Measurements from ENCODE around the gene RPS5. TPM values are rescaled to one million over a fixed set of nuclear protein-coding genes. Genes with fewer than 3 reads are reported as not detected.
A peak's percentile ranks its signal among the peaks of the same experiment; 100 is the strongest.

RPS5 gene
- total and polyA plus RNA-seq, 9 of the 15 experiments (the other 6 are each of a cell fraction or from before 2014, with no cell fraction given) = 1,228 to 3,570 (median 2,484) TPM

DNA sequence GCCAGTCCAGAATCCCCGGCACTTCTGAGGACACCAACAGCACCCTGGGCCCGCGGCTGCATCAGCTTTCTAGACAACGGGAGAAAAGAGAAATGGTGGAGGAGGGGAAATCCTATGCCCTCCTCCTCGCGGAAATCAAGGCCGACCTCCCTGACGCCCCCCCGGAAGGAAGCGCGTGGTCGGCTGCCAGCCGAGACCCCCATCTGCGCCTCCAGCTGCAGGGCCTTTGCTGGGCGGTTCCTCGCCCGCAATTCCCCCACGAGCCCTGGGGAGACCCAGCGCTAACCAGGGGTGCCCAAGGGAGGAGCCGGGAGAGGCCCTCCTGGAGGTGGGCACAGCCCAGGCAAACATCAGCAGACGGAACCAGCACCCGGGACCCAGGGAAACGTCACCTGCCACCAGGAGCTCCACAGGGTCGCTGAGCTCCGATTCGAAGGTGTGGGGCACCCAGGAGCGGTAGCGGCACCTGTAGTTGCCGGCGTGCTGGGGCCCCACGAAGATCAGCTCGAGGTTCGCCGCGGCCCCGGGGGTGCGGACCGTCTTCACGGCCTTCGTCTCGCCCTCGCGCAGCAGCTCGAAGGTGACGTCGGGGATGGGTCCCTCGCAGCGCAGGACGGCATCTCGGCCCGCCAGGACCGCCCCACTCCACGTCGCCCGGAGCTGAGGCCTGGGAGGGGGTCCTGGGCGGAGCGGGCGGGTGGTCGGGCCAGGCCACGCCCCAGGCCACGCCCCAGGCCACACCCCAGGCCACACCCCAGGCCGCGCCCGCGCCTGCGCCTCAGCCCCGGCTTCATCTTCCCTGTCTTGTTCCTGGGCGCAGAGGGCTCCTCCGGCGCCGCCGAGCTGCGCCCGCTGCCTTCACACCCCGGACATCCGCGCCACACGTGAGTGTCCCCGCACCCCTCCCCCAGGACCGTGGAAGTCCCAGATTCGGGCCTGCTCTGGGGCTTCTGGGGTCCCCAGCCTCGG, 39.8 kb upstream of the RPS5 start (continued):
- TF ChIP-seq, protein P1, sequence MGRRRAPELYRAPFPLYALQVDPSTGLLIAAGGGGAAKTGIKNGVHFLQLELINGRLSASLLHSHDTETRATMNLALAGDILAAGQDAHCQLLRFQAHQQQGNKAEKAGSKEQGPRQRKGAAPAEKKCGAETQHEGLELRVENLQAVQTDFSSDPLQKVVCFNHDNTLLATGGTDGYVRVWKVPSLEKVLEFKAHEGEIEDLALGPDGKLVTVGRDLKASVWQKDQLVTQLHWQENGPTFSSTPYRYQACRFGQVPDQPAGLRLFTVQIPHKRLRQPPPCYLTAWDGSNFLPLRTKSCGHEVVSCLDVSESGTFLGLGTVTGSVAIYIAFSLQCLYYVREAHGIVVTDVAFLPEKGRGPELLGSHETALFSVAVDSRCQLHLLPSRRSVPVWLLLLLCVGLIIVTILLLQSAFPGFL (CRISPR knock-in tag; IDR thresholded peaks at IDR 0.05) = no peak
- TF ChIP-seq, protein P2, sequence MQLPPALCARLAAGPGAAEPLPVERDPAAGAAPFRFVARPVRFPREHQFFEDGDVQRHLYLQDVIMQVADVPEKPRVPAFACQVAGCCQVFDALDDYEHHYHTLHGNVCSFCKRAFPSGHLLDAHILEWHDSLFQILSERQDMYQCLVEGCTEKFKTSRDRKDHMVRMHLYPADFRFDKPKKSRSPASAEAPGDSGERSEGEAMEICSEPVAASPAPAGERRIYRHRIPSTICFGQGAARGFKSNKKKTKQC (CRISPR knock-in tag; IDR thresholded peaks at IDR 0.05) = peak; percentile 72
- TF ChIP-seq RB1 (IDR thresholded peaks at IDR 0.05; ENCODE audit: low read depth) (peak; percentile 40; the same call in 1 of the 2 replicates), L3MBTL2 (IDR thresholded peaks at IDR 0.05) (peak; percentile 93), ZNF134 (CRISPR knock-in tag; conservative IDR thresholded peaks at IDR 0.05) (no peak), PCBP1 (IDR thresholded peaks at IDR 0.05; ENCODE audit: low read depth, low read length, poor library complexity, severe bottlenecking) (no peak)
- TF ChIP-seq, protein P3, sequence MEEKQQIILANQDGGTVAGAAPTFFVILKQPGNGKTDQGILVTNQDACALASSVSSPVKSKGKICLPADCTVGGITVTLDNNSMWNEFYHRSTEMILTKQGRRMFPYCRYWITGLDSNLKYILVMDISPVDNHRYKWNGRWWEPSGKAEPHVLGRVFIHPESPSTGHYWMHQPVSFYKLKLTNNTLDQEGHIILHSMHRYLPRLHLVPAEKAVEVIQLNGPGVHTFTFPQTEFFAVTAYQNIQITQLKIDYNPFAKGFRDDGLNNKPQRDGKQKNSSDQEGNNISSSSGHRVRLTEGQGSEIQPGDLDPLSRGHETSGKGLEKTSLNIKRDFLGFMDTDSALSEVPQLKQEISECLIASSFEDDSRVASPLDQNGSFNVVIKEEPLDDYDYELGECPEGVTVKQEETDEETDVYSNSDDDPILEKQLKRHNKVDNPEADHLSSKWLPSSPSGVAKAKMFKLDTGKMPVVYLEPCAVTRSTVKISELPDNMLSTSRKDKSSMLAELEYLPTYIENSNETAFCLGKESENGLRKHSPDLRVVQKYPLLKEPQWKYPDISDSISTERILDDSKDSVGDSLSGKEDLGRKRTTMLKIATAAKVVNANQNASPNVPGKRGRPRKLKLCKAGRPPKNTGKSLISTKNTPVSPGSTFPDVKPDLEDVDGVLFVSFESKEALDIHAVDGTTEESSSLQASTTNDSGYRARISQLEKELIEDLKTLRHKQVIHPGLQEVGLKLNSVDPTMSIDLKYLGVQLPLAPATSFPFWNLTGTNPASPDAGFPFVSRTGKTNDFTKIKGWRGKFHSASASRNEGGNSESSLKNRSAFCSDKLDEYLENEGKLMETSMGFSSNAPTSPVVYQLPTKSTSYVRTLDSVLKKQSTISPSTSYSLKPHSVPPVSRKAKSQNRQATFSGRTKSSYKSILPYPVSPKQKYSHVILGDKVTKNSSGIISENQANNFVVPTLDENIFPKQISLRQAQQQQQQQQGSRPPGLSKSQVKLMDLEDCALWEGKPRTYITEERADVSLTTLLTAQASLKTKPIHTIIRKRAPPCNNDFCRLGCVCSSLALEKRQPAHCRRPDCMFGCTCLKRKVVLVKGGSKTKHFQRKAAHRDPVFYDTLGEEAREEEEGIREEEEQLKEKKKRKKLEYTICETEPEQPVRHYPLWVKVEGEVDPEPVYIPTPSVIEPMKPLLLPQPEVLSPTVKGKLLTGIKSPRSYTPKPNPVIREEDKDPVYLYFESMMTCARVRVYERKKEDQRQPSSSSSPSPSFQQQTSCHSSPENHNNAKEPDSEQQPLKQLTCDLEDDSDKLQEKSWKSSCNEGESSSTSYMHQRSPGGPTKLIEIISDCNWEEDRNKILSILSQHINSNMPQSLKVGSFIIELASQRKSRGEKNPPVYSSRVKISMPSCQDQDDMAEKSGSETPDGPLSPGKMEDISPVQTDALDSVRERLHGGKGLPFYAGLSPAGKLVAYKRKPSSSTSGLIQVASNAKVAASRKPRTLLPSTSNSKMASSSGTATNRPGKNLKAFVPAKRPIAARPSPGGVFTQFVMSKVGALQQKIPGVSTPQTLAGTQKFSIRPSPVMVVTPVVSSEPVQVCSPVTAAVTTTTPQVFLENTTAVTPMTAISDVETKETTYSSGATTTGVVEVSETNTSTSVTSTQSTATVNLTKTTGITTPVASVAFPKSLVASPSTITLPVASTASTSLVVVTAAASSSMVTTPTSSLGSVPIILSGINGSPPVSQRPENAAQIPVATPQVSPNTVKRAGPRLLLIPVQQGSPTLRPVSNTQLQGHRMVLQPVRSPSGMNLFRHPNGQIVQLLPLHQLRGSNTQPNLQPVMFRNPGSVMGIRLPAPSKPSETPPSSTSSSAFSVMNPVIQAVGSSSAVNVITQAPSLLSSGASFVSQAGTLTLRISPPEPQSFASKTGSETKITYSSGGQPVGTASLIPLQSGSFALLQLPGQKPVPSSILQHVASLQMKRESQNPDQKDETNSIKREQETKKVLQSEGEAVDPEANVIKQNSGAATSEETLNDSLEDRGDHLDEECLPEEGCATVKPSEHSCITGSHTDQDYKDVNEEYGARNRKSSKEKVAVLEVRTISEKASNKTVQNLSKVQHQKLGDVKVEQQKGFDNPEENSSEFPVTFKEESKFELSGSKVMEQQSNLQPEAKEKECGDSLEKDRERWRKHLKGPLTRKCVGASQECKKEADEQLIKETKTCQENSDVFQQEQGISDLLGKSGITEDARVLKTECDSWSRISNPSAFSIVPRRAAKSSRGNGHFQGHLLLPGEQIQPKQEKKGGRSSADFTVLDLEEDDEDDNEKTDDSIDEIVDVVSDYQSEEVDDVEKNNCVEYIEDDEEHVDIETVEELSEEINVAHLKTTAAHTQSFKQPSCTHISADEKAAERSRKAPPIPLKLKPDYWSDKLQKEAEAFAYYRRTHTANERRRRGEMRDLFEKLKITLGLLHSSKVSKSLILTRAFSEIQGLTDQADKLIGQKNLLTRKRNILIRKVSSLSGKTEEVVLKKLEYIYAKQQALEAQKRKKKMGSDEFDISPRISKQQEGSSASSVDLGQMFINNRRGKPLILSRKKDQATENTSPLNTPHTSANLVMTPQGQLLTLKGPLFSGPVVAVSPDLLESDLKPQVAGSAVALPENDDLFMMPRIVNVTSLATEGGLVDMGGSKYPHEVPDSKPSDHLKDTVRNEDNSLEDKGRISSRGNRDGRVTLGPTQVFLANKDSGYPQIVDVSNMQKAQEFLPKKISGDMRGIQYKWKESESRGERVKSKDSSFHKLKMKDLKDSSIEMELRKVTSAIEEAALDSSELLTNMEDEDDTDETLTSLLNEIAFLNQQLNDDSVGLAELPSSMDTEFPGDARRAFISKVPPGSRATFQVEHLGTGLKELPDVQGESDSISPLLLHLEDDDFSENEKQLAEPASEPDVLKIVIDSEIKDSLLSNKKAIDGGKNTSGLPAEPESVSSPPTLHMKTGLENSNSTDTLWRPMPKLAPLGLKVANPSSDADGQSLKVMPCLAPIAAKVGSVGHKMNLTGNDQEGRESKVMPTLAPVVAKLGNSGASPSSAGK (IDR thresholded peaks at IDR 0.05) = peak; percentile 88
- TF ChIP-seq, protein P4, sequence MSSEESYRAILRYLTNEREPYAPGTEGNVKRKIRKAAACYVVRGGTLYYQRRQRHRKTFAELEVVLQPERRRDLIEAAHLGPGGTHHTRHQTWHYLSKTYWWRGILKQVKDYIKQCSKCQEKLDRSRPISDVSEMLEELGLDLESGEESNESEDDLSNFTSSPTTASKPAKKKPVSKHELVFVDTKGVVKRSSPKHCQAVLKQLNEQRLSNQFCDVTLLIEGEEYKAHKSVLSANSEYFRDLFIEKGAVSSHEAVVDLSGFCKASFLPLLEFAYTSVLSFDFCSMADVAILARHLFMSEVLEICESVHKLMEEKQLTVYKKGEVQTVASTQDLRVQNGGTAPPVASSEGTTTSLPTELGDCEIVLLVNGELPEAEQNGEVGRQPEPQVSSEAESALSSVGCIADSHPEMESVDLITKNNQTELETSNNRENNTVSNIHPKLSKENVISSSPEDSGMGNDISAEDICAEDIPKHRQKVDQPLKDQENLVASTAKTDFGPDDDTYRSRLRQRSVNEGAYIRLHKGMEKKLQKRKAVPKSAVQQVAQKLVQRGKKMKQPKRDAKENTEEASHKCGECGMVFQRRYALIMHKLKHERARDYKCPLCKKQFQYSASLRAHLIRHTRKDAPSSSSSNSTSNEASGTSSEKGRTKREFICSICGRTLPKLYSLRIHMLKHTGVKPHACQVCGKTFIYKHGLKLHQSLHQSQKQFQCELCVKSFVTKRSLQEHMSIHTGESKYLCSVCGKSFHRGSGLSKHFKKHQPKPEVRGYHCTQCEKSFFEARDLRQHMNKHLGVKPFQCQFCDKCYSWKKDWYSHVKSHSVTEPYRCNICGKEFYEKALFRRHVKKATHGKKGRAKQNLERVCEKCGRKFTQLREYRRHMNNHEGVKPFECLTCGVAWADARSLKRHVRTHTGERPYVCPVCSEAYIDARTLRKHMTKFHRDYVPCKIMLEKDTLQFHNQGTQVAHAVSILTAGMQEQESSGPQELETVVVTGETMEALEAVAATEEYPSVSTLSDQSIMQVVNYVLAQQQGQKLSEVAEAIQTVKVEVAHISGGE (CRISPR knock-in tag; IDR thresholded peaks at IDR 0.05) = peak in 1 of 3 experiments; percentile 61; a peak in 1 of 6 replicates
